HG02840 (cell line): Measurements from ENCODE around the gene MAD1L1.

Experiments used
- ATAC-seq: cut with Tn5 transposase; IDR thresholded peaks from one replicate; pipeline ENCODE4 v1.9.1; 2021; ENCODE audit warnings: mild to moderate bottlenecking, moderate library complexity, moderate number of reproducible peaks; ENCODE audit not compliant: unreplicated experiment, low FRiP score

MAD1L1 gene

DNA sequence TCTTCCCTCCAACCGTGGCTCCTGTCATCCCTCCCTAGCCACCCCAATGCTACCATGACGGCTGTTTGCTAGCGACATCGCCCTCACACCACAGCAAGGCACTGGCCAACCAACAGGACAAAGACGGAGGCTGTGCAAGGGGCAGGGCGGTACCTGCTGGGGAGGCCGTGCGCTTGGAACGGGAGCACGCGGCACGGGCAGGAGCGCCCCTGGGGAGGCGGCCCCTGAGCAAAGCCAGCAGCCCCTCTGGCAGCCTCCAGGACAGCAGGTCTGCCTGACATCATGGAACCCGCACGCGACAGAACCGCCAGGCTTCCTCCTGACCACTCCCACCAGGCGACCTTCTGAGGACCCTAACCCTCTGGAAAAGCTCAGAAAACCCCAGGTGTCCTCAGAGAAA, 12.7 kb downstream of the MAD1L1 start:
- no peak for ATAC-seq

DNA sequence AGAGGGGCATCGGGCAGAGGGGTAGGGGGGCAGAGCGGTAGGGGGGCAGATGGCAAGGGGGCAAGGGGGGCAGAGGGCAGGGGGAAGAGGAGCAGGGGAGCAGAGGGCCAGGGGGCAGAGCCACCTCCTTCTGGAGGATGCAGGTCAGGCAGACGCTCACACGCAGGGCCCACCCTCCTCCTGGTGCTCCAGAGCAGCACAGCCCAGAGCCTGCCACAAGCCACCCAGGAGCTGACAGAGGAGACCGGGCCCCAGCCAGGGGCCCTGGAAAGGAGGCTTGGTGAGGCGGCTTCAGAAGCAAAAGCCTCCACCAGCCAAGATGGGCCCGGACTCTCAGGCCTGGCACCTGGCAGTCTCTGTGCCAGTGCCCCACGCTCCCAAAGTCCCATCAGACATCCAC, 13.1 kb downstream of the MAD1L1 start:
- ATAC-seq: no peak

DNA sequence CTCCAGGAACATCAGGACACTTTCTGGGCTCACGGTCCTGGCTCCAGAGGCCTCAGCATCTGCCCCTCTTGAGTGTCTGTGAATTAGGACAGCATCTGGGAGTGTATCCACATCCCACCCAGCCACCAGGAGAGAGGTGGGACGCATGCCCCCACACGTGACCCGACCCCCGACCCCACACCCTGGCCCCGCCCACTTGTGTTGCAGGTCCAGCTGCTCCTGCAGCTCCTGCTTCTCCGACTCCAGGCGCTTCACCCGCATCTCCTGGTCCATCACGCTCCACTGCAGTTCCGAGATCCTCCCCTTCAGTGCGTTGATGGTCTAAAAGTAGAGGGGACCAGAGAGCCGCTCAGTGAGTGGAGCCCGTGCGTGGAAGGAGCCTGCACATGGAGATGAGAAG, 13.6 kb downstream of the MAD1L1 start:
- ATAC-seq: no peak

DNA sequence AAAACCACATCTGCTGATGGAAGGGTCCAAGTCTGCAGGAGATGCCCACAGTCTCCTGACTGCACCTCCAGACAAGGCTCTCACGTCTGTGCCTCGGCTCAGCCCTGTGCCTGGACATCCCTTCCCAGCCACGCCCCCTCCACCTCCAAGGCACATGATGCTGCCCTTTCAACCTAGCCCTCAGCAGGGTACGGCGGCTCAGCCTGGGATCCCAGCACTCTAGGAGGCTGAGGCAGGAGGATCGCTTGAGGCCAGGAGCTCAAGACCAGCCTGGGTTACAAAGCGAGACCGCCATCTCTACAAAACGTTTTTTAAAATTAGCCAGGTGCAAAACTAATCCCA, 14.3 kb downstream of the MAD1L1 start:
- no peak for ATAC-seq

DNA sequence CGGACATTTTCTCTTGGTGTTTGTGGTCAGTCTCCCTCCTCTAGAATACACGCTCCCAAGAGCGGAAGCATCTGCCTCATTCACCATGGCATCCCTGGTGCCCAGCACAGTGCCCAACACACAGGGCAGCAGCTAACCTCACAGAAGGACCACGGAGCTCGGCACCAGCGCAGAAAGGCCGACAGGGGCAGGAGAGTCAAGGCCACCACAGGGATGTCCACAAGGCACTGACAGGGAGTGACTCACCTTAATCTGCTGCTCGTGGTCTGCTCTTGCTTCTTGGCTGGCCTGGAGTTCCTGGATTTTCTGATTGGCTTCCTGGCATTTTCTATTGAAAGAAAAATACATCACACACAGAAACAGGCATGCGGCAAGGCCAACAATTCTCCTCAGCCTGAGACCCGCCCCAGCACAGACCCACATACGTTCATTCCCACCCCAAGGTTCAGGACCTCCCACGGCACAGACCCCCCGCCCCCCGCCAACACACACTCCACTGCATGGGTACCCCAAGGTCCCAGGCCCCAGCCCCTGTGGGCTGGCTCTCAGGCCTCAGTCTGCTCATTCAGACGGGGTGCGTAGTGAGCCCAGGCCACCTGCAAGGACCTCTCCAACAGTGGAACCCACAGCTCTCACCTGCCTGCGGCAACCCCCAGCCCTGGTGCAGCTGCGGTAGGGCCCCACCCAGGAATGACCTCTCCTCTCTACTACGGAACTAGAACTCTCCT, 14.9 kb downstream of the MAD1L1 start:
- no peak for ATAC-seq

DNA sequence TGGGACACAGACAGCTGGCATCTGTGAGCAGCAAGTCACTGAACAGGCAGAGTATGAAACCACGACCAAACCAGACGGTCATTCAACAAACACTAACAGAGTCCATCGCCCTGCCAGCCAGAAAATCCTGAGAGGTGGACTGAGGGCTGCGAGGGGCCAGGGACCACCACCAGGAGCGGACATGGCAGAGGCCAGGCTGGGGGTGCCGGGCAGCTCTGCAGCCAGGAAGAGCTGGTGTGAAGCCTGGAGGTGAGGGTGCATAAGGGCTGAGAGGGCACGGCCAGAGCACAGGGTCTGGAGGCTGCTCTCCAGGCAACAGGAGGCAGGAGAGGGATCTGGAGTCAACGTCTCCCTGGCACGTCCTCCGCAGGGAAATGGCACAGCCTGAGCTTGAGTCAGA, 15.5 kb downstream of the MAD1L1 start:
- no peak for ATAC-seq

DNA sequence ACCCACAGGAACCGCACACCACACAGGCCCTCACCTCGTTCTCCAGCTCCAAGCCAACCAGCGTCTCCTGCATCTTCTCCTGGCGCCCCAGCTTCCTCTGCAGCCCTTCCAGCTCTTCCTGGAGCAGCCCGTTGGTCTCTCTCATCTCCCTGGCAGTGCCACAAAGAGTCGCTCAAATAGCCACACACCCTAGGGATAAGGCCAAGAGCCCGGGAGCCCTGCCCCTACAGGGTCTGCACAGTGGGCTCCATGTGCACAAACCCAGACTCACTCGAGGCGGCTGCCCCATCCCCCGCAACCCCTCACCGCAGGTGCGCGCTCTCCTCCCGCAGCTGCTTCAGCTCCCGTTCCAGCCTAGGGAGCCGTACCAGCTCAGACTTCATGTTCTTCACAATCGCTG, 16.9 kb downstream of the MAD1L1 start:
- no peak for ATAC-seq

DNA sequence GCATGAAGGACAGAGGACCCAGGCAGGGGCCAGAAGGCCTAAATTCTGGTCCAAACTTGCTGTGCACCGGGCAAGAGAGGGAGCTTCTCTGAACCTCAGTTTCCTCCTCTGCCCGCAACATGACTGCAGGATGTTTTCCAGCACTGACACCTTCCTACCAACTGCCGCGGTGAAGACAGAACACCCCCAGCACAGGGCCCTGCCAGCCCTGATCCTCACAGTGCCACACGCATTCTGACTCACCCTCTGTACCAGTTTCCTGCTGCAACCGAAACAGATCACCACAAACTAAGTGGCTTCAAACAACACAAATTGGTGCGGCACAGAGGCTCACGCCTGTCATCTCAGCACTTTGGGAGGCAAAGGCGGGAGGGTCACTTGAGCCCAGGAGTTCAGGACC, 18.1 kb downstream of the MAD1L1 start:
- ATAC-seq: no peak

DNA sequence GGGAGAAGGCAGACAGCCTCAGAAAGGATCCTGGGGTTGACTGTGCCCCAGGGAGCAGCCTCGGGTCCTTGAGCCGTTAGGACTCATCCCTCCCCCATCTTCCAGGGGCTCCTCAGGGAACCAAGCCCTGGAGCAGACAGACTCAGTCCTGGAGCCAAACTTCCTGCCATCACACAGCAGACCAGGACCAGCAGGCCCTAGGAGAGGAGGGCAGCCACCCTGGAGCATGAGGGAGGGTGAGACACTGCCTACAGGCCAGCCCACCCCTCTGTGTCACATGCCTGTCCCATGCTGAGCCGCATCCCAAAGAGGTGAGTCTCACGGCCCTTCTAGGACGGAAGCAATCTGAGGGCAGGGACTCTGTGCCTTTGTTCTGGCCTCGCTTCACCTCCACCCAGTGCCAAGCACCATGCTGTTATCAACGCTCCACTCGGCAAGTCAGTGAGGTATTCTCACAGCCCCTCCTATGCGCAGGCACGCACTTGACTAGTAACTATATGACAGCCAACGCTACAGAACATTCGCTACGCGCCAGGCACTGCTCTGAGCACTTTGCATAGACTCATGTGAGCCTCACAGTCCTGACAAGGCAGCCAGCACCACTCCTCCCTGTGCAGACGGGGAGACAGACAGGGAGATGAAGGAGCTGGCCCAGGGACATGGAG, 19.1 kb downstream of the MAD1L1 start:
- no peak for ATAC-seq

DNA sequence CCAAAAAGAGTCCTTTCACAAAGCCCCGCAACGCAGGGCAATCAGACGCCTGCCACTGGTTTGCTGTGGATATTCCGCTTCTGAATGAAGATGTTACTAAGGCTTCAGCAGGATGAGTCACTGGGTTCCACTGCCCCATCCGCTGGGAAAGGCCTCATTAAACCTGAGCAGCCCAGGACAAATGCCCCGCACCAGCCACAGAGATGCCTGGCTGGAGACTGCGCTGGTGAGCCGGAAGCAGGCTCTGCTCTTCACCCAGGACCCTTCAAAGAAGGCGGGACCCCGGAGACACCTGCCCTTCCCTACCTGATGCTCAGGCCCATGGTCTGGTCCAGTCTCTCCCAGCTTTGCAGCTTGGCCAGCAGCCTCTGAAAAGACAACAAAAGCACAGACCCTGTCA, 19.8 kb downstream of the MAD1L1 start:
- no peak for ATAC-seq

DNA sequence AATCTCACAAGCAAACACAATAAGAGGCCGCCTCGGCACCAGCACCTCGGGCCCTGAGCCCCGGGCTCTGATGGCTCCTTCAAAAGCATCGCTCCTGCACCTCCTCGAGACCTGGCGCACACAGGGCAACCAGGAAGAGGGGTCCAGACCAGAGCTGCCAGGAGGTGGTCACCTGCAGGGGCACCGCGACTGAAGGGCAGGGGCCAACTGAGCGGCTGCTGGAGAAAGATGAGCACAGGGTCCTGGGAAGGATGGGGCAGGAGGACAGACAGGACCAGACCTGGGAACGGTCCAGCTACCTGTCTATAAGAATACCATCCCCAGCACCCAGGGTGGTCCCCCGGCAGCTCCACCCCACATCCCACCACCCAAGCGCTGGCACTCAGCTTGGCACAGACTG, 20.8 kb downstream of the MAD1L1 start:
- no peak for ATAC-seq

DNA sequence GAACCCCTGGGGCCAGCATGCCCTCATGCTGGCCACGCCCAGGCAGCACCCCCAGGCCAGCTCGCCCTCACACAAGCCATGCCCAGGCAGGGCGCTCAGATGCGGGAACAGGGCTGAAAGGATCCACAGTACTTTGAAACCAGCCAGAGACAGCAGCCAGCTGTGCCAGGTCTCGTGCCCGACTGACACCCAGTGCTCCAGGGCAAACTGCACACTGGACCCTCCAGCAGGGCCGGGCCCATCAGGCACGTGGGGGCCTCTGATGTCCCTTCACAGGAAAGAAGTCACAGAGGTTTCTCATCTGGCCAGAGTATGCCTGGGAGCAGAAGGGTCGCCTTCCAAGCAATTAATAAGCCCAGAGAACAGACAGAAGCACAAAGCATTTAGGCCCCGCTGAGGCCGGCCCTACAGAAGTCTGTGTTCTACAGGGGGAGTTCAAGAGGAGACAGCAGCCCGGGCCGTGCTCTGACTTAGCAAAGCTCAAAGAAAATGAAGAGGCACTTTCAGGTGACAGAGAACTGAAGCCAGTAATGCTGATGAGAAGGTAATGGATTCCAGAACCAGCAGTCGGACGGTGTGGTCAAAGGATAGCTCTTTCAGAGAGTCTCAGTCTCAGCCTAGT, 21.4 kb downstream of the MAD1L1 start:
- no peak for ATAC-seq

DNA sequence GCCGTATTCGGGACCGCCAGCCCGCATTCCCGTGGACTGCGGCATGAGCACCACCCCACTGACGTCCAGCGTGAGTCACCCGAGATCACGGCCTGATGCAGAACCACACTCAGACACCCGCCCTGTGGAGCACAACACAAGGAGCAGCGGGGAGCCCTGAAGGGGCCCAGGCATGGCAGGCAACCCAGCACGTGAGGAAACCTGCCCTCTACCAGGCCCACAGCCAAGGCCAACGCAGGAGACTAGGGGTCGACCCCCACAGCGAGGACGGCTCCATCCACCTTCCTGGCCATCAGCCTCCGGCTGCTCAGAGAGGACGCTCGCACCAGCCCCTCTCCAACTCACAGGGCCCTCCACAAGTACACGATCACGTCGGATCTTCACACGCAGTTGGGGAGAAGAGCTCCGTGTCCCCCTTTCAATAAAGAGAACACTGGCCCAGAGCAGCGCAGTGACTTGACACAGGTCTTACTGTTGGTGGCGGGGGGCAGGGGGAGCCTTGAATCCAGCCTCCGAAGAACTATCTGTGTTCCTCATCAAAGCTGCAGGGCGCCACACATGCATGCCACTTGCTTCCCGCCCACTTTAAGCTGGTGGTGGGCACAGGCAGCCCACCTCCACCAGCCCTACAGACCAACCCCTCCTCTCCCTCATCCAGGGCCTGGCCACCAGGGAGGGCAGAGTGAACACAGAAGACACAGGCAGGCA, 22.0 kb downstream of the MAD1L1 start:
- ATAC-seq: no peak

DNA sequence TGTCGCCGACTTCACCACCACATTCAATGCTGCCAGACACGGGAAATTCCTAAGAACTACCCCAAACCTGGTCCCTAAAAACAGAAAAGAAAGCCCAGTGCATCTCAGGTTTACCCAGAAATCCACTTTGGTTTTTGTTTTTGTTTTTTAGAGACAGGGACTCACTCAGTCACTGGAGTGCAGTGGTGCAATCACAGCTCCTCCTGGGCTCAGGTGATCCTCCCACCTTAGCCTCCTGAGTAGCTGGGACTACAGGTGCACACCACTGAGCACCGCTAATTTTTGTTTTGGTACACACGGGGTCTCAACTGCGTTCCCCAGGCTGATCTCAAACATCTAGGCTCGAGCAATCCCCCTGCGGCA, 22.8 kb downstream of the MAD1L1 start:
- peak; percentile 12 for ATAC-seq

DNA sequence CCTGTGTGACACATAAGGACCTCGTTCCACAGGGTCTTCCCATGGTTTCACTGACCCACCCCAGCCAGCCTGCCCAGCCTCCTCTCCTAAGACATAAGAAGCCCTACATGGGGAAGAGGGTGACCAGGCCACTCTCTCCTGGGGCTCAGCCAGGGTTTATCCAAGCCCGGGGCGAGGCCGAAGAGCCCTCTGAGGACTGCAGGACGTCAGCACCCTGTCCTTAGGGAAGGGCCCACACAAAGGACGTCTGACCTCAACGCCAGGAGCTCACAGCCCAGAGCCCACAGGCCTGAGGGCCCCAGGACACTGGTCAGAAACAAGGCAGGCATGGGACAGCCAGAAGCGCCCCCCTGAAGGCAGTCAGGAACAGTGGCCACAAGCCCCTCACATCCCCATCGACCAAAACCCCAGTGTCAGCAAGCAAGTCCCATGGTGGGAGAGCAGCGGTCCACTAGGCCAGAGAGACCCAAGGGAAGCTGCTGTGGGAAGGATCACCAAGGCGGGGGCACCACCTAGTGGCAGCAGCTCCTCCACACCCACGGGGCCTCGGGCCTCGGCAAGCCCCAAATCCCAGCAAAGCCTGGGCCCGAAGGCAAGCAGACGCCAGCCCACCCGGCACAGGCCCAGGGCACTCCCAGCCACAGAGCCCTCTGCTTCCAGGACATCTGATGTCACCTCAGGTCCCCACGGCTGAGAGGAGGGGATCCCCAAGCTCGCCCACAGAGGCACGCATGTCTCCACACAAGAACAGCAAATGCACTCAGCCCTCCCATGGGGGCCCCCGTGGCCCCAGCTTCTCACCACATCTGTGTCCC, 23.4 kb downstream of the MAD1L1 start:
- peak; percentile 58 for ATAC-seq

DNA sequence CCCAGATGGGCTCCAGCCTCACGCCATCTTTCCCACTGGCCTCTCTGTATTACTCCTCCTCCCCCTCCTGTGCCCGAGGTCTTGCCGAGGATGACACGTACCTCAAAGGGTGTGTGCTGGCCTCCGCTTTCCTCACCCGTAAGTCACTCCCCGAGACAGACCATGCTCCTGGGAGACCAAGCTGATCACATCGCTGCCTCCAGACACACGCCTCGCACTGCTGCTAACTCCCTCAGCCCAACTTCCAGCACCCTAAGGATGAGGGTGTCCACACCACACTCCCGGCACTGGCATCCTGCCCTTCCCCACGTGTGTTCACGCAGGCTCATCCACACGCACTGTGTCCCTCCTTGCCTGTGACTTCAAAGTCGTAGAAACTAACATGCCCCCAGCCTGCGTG, 24.0 kb downstream of the MAD1L1 start:
- no peak for ATAC-seq

DNA sequence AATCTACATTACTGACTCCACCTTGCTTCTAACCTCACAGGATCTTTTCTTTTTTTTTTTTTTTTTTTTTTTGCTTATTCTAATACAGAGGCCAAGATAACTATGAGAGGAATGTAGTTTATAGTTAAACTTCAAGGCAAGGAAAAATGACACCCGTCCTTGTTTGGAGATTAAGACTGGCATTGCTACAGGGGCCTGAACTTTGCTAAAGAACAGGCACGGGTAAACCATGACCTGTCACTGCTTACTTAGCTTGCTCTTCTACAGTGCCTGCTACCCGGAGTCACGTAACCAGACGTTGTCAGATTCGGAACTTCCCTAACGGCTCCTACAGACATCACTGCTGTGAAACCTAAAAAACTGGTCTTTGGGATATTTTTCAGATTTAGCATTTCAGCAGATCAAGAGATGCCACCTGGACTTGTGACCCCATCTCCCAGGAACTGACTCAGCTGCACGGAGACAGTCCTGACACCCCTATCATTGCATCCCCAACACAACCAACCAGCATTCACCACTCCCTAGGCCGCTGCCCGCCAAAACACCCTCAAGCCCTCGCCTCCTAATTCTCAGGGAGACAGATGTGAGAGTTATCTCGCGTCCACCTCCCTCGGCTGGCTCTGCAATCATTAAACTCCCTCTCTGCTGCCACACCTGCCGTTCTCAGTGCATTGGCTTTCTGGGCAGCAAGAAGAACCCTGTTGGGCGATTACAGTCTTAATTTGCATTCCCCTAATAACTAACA, 27.5 kb downstream of the MAD1L1 start:
- no peak for ATAC-seq

DNA sequence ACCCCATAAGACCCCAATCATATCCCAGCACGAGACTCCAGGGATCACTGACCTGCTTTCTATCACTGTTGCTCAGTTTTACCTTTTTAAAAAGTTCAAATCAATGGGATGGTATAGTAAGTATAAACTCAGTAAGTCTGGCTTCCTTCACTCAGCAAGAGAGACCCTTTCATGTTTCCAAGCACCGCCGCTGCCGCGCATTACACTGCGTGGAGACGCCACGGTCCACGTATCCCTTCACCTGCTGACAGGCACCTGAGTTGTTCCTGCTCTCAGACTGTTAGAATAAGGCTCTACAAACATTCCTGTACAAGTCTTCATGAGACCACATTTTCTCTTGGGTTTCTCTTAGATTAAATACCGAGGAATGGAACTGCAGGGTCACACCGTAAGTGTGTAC, 28.3 kb downstream of the MAD1L1 start:
- no peak for ATAC-seq

DNA sequence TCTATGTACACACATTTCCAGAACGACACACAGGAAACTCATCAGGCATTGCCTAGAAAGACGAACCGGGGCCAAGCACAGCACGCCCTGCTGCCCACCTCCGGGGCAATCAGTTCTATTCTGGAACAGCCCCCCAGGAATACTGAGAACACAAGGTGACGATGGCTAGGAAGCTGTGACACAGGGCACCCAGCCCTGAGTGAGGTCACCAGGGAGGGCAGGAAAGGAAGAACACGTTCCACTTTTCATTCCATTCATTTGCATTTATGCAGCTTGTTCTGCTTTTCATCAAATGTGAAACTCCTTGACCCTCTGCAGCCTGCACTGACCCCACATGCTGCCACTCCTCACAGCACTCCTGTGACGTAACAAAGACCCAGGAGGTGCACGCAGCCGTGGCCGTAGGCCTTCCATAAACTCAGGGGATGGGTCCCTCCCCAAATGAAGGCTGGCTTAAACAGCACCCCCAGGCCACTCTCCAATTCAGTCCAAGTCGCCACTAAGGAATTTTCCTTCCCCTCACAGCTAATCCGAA, 28.9 kb downstream of the MAD1L1 start:
- ATAC-seq: no peak
